Testis (tissue), 3 donors: ENCODE results near the gene TMIGD3. TPM values are rescaled to one million over a fixed set of nuclear protein-coding genes. Genes with fewer than 3 reads are reported as not detected.
A peak's percentile ranks its signal among the peaks of the same experiment; 100 is the strongest.

Experiments used
- DNase-seq: peaks from one replicate; pipeline ENCODE4 v3.0.0-alpha.2; 2019
- H3K27ac ChIP-seq, 2 donors: fragments of 200-600 bp; sonication (generic); one replicate each; pipeline ENCODE4 v1.5.1; 2019
- H3K27me3 ChIP-seq: fragments of 200-600 bp; sonication (generic); one replicate; pipeline ENCODE4 v1.5.1; 2019
- H3K36me3 ChIP-seq: fragments of 200-600 bp; sonication (generic); one replicate; pipeline ENCODE4 v1.5.1; 2017; ENCODE audit warnings: low read depth; ENCODE audit errors: missing control alignments
- H3K4me1 ChIP-seq: fragments of 200-600 bp; sonication (generic); one replicate; pipeline ENCODE4 v1.5.1; 2019
- H3K4me3 ChIP-seq, 2 donors: fragments of 200-600 bp; sonication (generic); one replicate each; pipeline ENCODE4 v1.5.1; 2017 to 2019
- H3K9me3 ChIP-seq: fragments of 200-600 bp; sonication (generic); one replicate; pipeline ENCODE4 v1.5.1; 2017
- CTCF ChIP-seq, 3 experiments: fragments of 450-650 bp in 2 of 3; fragments of 200-600 bp in 1 of 3; sonication (generic) in 1 of 3; IDR thresholded peaks; one replicate each; pipeline ENCODE4 v1.5.1; 2016 to 2019; ENCODE audit warnings: antibody characterized with exemption in 3 of 3, mild to moderate bottlenecking in 2 of 3, moderate library complexity in 1 of 3
- POLR2A ChIP-seq: fragments of 450-650 bp; IDR thresholded peaks from one replicate; pipeline ENCODE4 v1.6.1; 2017; ENCODE audit warnings: antibody characterized with exemption, mild to moderate bottlenecking, moderate library complexity
- WGBS, 2 donors: methylation state at CpG; one replicate each; pipeline ENCODE4 v1.1.5; 2018; 5-methylcytosine and 5-hydroxymethylcytosine counted together
- intact Hi-C: fragments of 100-400 bp; cut with DNase I; formaldehyde crosslinking; loops from one replicate; pipeline ENCODE4 v1.15.1; 2023; ENCODE audit warnings: low total_unique reads
- polyA plus RNA-seq: library from polyadenylated mRNA; stranded (reverse); fragments of 350-450 nt; fragmentation: Illumina TruSeq; extraction: RNeasy Lipid Tissue Mini Kit (QIAGEN cat#74804); gene quantifications from one replicate; pipeline ENCODE4 v1.2.3, GENCODE V29; 2014; ENCODE audit warnings: low read depth, low replicate concordance; ENCODE audit not compliant: insufficient read depth
- total RNA-seq, 2 donors: library from RNA; depleted of rRNA; stranded (reverse); fragments of >200 nt; gene quantifications; one replicate each; pipeline ENCODE4 v1.2.3, GENCODE V29; 2016

Gene TMIGD3
- total and polyA plus RNA-seq, 3 donors from 2014 or later: 27.6 to 148 (median 63.6) TPM

GRCh38 chr1:111509997-111510375 lies 6.6 kb upstream of the TMIGD3 start:
- Histone ChIP-seq H3K36me3 (no peaks in the 10 kb centered on the region), H3K4me3 (no peak overlapping the region), H3K4me1 (peaks cover 31% of the 10 kb centered on the region), H3K9me3 (no peaks in the 10 kb centered on the region), H3K27me3 (no peaks in the 10 kb centered on the region), H3K27ac (no peak overlapping the region)
- TF ChIP-seq POLR2A (no peak), CTCF (IDR thresholded peaks at IDR 0.05) (no peak)
- 42 to 78% methylated on average over 3 of the region's 3 CpGs for WGBS, 2 donors
- peak; percentile 63 for DNase-seq
- intact Hi-C loops: no loop called here

- Histone ChIP-seq H3K9me3 (no peaks in the 10 kb centered on the region), H3K27ac (peak overlapping the region; percentile 90 to 94), H3K4me3 (peak overlapping the region; percentile 44 to 49), H3K4me1 (peaks cover 31% of the 10 kb centered on the region), H3K36me3 (no peaks in the 10 kb centered on the region), H3K27me3 (no peaks in the 10 kb centered on the region)
- intact Hi-C loops: no loop called here
- TF ChIP-seq POLR2A: no peak
- TF ChIP-seq CTCF (IDR thresholded peaks at IDR 0.05): peak in 1 of 3 experiments; percentile 11
- DNase-seq: peak; percentile 76
- WGBS, 2 donors: 6 to 10% methylated on average over 15 of the region's 15 CpGs
Measured at GRCh38 chr1:111507411-111508201, 4.2 kb upstream of the TMIGD3 start.

- Histone ChIP-seq H3K9me3 (no peaks in the 10 kb centered on the region), H3K27me3 (no peaks in the 10 kb centered on the region), H3K4me3 (no peak overlapping the region), H3K36me3 (no peaks in the 10 kb centered on the region), H3K4me1 (peaks cover 31% of the 10 kb centered on the region), H3K27ac (no peak overlapping the region)
- intact Hi-C loops: no loop called here
- no peak for DNase-seq
- 39 to 44% methylated on average over 2 of the region's 2 CpGs for WGBS, 2 donors
- no peak for TF ChIP-seq POLR2A
- TF ChIP-seq CTCF (IDR thresholded peaks at IDR 0.05): no peak
Measured at GRCh38 chr1:111506561-111506960, 3.1 kb upstream of the TMIGD3 start.

GRCh38 chr1:111505641-111506119 lies 2.2 kb upstream of the TMIGD3 start:
- no peaks in the 10 kb centered on the region for H3K9me3 ChIP-seq
- no peak overlapping the region for H3K27ac ChIP-seq
- no peak for DNase-seq
- no peaks in the 10 kb centered on the region for H3K36me3 ChIP-seq
- intact Hi-C loops: no loop called here
- WGBS, 2 donors: 83 to 92% methylated on average over 6 of the region's 6 CpGs
- H3K4me1 ChIP-seq: peaks cover 31% of the 10 kb centered on the region
- no peaks in the 10 kb centered on the region for H3K27me3 ChIP-seq
- no peak overlapping the region for H3K4me3 ChIP-seq
- no peak for TF ChIP-seq POLR2A
- no peak for TF ChIP-seq CTCF (IDR thresholded peaks at IDR 0.05)

GRCh38 chr1:111504097-111504496 lies 664 bp upstream of the TMIGD3 start:
- TF ChIP-seq CTCF (IDR thresholded peaks at IDR 0.05) (no peak), POLR2A (no peak)
- H3K27ac ChIP-seq: peak overlapping the region in 1 of 2 donors; percentile 19
- intact Hi-C loops: no loop called here
- H3K4me1 ChIP-seq: peaks cover 21% of the 10 kb centered on the region
- no peak overlapping the region for H3K4me3 ChIP-seq
- no peaks in the 10 kb centered on the region for H3K36me3 ChIP-seq
- no peak for DNase-seq
- no peaks in the 10 kb centered on the region for H3K27me3 ChIP-seq
- 81 to 83% methylated on average over 6 of the region's 6 CpGs for WGBS, 2 donors
- H3K9me3 ChIP-seq: no peaks in the 10 kb centered on the region
